Sigmoid colon (tissue), 7 donors: ENCODE results near the gene CATSPERE. TPM values are rescaled to one million over a fixed set of nuclear protein-coding genes. Genes with fewer than 3 reads are reported as not detected.
"Not testable (repeated sequence)": the region's sequence is repeated elsewhere in the genome, so short reads cannot be mapped to it uniquely, and the experiment has no call there.

Experiments
- DNase-seq: peaks from one replicate; pipeline ENCODE4 v3.0.0-alpha.2; 2019
- H3K27ac ChIP-seq, 4 donors: fragments of 200-600 bp; sonication (generic); one replicate each; pipeline ENCODE4 v1.5.1; 2016 to 2019; ENCODE audit warnings: mild to moderate bottlenecking in 1 of 4
- H3K27me3 ChIP-seq, 3 donors: fragments of 200-600 bp; sonication (generic); one replicate each; pipeline ENCODE4 v1.5.1; 2019; ENCODE audit warnings: mild to moderate bottlenecking in 1 of 3
- H3K36me3 ChIP-seq, 4 donors: fragments of 200-600 bp; sonication (generic); one replicate each; pipeline ENCODE4 v1.5.1; 2016 to 2019
- H3K4me1 ChIP-seq, 4 donors: fragments of 200-600 bp; sonication (generic); one replicate each; pipeline ENCODE4 v1.5.1; 2017 to 2019
- H3K4me3 ChIP-seq, 4 donors: fragments of 200-600 bp; sonication (generic); one replicate each; pipeline ENCODE4 v1.5.1; 2017 to 2019; ENCODE audit warnings: mild to moderate bottlenecking in 2 of 4, moderate library complexity in 1 of 4
- H3K9me3 ChIP-seq, 4 donors: fragments of 200-600 bp in 3 of 4; sonication (generic) in 3 of 4; one replicate each; pipeline versions ENCODE4 v1.5.1 to v1.6.1; 2013 to 2019
- EP300 ChIP-seq, 4 donors: sonication (generic); formaldehyde crosslinking; IDR thresholded peaks; one replicate each; pipeline ENCODE4 v1.6.1; 2017; ENCODE audit warnings: antibody characterized with exemption in 4 of 4
- POLR2A ChIP-seq, 2 donors: fragments of 450-650 bp; IDR thresholded peaks; one replicate each; pipeline ENCODE4 v1.6.1; 2016; ENCODE audit warnings: antibody characterized with exemption in 2 of 2, mild to moderate bottlenecking in 2 of 2, moderate library complexity in 2 of 2
- POLR2AphosphoS5 ChIP-seq, 4 donors: sonication (generic); formaldehyde crosslinking; IDR thresholded peaks; one replicate each; pipeline ENCODE4 v1.6.1; 2017; ENCODE audit warnings: antibody characterized with exemption in 4 of 4
- WGBS, 2 donors: extraction: QIAGEN DNeasy Blood & Tissue Kit; methylation state at CpG; one replicate each; pipeline ENCODE4 v1.1.7; 2013; 5-methylcytosine and 5-hydroxymethylcytosine counted together
- intact Hi-C: fragments of 100-400 bp; cut with DNase I; formaldehyde crosslinking; loops from one replicate; pipeline ENCODE4 v1.15.1; 2023
- polyA plus RNA-seq, 3 donors: library from polyadenylated mRNA; stranded (reverse); fragments of 200-250 nt; gene quantifications; one replicate each; pipeline ENCODE4 v1.2.3, GENCODE V29; 2013
- total RNA-seq, 4 donors: library from RNA; depleted of rRNA; stranded (reverse); fragments of >200 nt; gene quantifications; one replicate each; pipeline ENCODE4 v1.1.0, GENCODE V29; 2016
- TF ChIP-seq, protein P1 (sequence below), 4 experiments: fragments of 450-650 bp in 3 of 4; fragments of 200-600 bp in 1 of 4; IDR thresholded peaks; one replicate each; pipeline ENCODE4 v1.5.1; 2016 to 2019; ENCODE audit warnings: antibody characterized with exemption in 4 of 4, mild to moderate bottlenecking in 3 of 4, moderate library complexity in 2 of 4
- donor health status: healthy with polysubstance abuse.
- donor health status: Bipolar disorder and iron deficiency.
- donor health status: healthy.

The CATSPERE gene
- total and polyA plus RNA-seq, 7 donors = 0.31 to 2.0 (median 1.4) TPM; not detected in 2

DNA sequence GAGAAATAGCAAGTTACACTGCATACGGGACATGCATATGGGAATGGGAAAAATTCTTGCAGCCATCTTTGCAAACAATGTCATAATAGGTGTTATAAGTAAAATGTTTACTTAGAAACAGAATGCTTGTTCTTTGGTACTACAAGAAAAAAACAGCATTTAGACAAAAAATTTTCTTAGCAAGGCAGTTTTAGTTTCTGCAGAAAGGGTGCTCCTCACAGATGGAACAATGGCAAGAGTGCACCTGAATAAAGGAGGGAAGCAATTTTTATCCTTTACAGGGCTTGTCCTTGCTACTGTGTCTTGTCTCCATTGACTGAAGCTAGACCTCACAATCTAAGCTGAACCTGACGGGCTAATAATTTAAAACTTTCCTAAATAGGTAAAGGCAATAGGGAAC lies 112.7 kb downstream of the CATSPERE start:
- no peaks in the 10 kb centered on the region for H3K36me3 ChIP-seq
- no peaks in the 10 kb centered on the region for H3K4me1 ChIP-seq
- no peak for DNase-seq
- peaks cover 12 to 34% (median 34%) of the 10 kb centered on the region in 4 donors for H3K9me3 ChIP-seq
- H3K4me3 ChIP-seq = no peak overlapping the region
- no peak for TF ChIP-seq EP300 (IDR thresholded peaks at IDR 0.05)
- TF ChIP-seq, protein P1, sequence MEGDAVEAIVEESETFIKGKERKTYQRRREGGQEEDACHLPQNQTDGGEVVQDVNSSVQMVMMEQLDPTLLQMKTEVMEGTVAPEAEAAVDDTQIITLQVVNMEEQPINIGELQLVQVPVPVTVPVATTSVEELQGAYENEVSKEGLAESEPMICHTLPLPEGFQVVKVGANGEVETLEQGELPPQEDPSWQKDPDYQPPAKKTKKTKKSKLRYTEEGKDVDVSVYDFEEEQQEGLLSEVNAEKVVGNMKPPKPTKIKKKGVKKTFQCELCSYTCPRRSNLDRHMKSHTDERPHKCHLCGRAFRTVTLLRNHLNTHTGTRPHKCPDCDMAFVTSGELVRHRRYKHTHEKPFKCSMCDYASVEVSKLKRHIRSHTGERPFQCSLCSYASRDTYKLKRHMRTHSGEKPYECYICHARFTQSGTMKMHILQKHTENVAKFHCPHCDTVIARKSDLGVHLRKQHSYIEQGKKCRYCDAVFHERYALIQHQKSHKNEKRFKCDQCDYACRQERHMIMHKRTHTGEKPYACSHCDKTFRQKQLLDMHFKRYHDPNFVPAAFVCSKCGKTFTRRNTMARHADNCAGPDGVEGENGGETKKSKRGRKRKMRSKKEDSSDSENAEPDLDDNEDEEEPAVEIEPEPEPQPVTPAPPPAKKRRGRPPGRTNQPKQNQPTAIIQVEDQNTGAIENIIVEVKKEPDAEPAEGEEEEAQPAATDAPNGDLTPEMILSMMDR (IDR thresholded peaks at IDR 0.05) = no peak
- no peak for TF ChIP-seq POLR2AphosphoS5 (IDR thresholded peaks at IDR 0.05)
- TF ChIP-seq POLR2A (IDR thresholded peaks at IDR 0.05) = no peak
- WGBS, 2 donors = 89 to 98% methylated on average over 2 of the region's 2 CpGs
- intact Hi-C loops = no loop called here
- H3K27me3 ChIP-seq = no peaks in the 10 kb centered on the region
- H3K27ac ChIP-seq = no peak overlapping the region

DNA sequence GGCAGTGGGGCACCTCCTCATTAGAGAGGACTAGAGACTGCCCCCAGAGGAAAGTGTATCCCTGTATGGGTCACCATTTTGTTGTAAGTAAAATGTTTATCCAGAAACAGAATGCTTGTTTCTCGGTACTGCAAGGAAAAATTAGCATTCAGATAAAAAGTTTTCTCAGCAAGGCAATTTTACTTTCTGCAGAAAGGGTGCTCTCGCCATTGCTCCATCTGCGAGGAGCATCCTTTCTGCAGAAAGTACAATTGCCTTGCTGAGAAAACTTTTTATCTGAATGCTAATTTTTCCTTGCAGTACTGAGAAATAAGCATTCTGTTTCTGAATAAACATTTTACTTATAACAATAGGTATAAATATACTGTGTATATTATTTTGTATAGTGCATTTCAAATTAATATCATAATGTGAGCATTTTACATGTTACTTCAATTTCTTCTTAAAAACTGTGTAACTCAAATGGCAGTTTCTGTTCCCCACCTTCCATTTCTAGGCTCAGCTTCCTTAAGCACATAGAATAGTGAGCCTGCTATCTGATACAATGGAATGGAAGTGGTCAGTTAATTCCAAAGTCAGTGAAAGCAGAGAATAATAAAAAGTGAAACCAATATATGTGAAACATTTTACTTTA lies 115.3 kb downstream of the CATSPERE start:
- Histone ChIP-seq H3K27ac (no peak overlapping the region), H3K4me3 (no peak overlapping the region), H3K4me1 (no peaks in the 10 kb centered on the region), H3K36me3 (no peaks in the 10 kb centered on the region), H3K9me3 (peaks cover 12 to 34% (median 34%) of the 10 kb centered on the region in 4 donors), H3K27me3 (no peaks in the 10 kb centered on the region)
- intact Hi-C loops = no loop called here
- no peak for DNase-seq
- TF ChIP-seq, protein P1 (IDR thresholded peaks at IDR 0.05) = no peak
- TF ChIP-seq POLR2A (IDR thresholded peaks at IDR 0.05) (no peak), EP300 (IDR thresholded peaks at IDR 0.05) (no peak), POLR2AphosphoS5 (IDR thresholded peaks at IDR 0.05) (no peak)
- 96 to 97% methylated on average over 3 of the region's 3 CpGs for WGBS, 2 donors

DNA sequence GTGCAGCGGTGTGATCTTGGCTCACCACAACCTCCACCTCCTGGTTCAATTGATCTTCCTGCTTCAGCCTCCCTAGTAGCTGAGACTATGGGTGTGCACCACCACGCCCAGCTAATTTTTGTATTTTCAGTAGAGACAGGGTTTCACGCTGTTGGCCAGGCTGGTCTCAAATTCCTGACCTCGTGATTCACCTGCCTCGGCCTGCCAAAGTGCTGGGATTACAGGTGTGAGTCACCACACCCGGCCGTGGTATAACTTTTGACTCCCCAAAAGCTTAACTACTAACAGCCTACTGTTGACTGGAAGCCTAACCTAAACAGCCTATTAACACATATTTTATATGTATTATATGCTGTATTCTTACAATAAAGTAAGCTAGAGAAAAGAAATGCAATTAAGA lies 117.1 kb downstream of the CATSPERE start:
- H3K36me3 ChIP-seq, H3K27ac ChIP-seq, H3K4me3 ChIP-seq, DNase-seq, H3K27me3 ChIP-seq, intact Hi-C loops, H3K4me1 ChIP-seq: not testable (repeated sequence)
- peaks cover 12 to 34% (median 32%) of the 10 kb centered on the region in 4 donors for H3K9me3 ChIP-seq
- 86 to 94% methylated on average over 7 of the region's 7 CpGs for WGBS, 2 donors

DNA sequence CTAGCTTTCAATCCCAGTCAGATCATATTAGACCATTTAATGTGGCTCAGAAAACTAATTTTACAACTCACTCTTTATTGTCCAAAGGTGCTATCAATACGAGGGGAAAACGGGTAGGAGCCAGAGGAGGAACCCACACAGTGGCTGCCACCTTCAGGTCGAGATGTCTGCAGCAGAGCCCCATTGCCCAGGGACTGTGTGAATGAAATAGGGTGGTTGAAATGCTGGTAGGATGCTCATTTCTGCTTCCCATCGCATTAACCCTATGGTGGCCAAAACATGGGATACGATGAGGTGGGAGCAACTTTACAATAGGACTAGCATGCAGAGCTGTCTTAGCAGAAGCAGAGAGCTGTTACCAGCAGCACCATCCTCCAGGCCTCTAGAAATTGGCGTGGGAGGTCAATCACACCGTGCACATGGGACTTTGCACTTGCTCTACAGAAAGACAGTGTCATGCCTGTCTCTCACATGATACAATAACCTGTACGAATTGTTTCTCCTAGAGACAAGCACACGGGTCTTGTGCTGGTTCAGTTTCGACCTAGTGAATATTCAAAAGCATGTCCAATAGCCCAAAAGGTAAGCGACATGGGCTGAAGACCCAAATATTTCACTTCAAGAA lies 122.4 kb downstream of the CATSPERE start:
- no peaks in the 10 kb centered on the region for H3K9me3 ChIP-seq
- H3K4me3 ChIP-seq = no peak overlapping the region
- WGBS, 2 donors = 76 to 85% methylated on average over 11 of the region's 11 CpGs
- H3K27ac ChIP-seq = no peak overlapping the region
- DNase-seq = no peak
- no peaks in the 10 kb centered on the region for H3K4me1 ChIP-seq
- intact Hi-C loops = no loop called here
- no peaks in the 10 kb centered on the region for H3K36me3 ChIP-seq
- no peak for TF ChIP-seq POLR2AphosphoS5 (IDR thresholded peaks at IDR 0.05)
- TF ChIP-seq POLR2A (IDR thresholded peaks at IDR 0.05) = no peak
- TF ChIP-seq, protein P1 (IDR thresholded peaks at IDR 0.05) = no peak
- TF ChIP-seq EP300 (IDR thresholded peaks at IDR 0.05) = no peak
- no peaks in the 10 kb centered on the region for H3K27me3 ChIP-seq

DNA sequence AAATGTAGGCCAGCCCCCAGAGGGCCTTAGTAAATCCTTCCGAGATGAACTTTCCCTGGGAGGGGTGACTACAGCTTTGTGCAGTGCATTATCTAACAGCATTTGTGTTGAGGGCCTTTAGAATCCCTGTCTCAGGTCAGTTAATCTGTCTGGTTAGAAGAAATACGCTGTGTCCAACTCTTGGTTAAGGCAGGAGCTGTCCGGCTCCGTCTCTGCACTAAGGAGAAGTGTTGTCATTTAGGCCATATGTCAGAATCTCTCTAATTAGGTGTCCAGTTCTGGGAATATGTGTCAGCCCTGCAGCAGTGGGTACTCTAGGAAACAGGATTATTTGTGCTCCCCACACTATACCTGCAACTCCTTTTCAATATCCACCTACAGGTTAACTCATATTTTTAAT lies 124.8 kb downstream of the CATSPERE start:
- WGBS, 2 donors = 95% methylated on average over 4 of the region's 4 CpGs
- no peak overlapping the region for H3K27ac ChIP-seq
- TF ChIP-seq, protein P1 (IDR thresholded peaks at IDR 0.05) = no peak
- TF ChIP-seq POLR2A (IDR thresholded peaks at IDR 0.05) (no peak), POLR2AphosphoS5 (IDR thresholded peaks at IDR 0.05) (no peak)

More for the DNA sequence above, 124.8 kb downstream of the CATSPERE start:
- H3K4me3 ChIP-seq = no peak overlapping the region
- no peaks in the 10 kb centered on the region for H3K4me1 ChIP-seq
- no peaks in the 10 kb centered on the region for H3K27me3 ChIP-seq
- DNase-seq = no peak
- no peaks in the 10 kb centered on the region for H3K36me3 ChIP-seq
- peaks cover 0 to 2% (median 0%) of the 10 kb centered on the region in 4 donors for H3K9me3 ChIP-seq
- intact Hi-C loops = no loop called here
